DND-41 (cell line): ENCODE measurements around the gene NOL11.

Experiments used
- ATAC-seq: fragments of 200-7000 bp; cut with Tn5 transposase; 3 replicates; pipeline ENCODE4 v1.9.1; 2021; ENCODE audit warnings: low read depth; ENCODE audit not compliant: insufficient read depth
- DNase-seq: peaks from one replicate; pipeline ENCODE4 v3.0.0-alpha.2; 2020
- H2AFZ ChIP-seq: 2 replicates; pipeline ENCODE4 v1.6.0; 2012; ENCODE audit warnings: low read depth, low read length
- H3K27ac ChIP-seq: 2 replicates; pipeline ENCODE4 v1.5.1; 2012; ENCODE audit warnings: low read length, inconsistent platforms
- H3K27me3 ChIP-seq: fragments of 200-600 bp; sonication (generic); 2 replicates; pipeline ENCODE4 v1.6.0; 2012; ENCODE audit warnings: low read length, mild to moderate bottlenecking, inconsistent platforms; ENCODE audit not compliant: insufficient read depth, poor library complexity
- H3K36me3 ChIP-seq: 2 replicates; pipeline ENCODE4 v1.5.1; 2012; ENCODE audit warnings: low read length, inconsistent platforms; ENCODE audit not compliant: insufficient read depth
- H3K4me1 ChIP-seq: 2 replicates; pipeline ENCODE4 v1.5.1; 2012; ENCODE audit warnings: mild to moderate bottlenecking, low read length; ENCODE audit not compliant: insufficient read depth
- H3K4me2 ChIP-seq: 2 replicates; pipeline ENCODE4 v1.6.0; 2012; ENCODE audit warnings: mild to moderate bottlenecking, moderate library complexity, low read length, inconsistent platforms; ENCODE audit not compliant: insufficient read depth
- H3K4me3 ChIP-seq, 2 experiments: fragments of 200-600 bp in 1 of 2; shearing (Covaris generic) in 1 of 2; 2 replicates each; pipeline ENCODE4 v1.5.1; 2012 to 2016; ENCODE audit warnings: inconsistent platforms in 2 of 2, low read length in 2 of 2, mild to moderate bottlenecking in 2 of 2, low read depth in 1 of 2, moderate library complexity in 1 of 2
- H3K79me2 ChIP-seq: 2 replicates; pipeline ENCODE4 v1.6.0; 2012; ENCODE audit warnings: low read length, inconsistent platforms; ENCODE audit not compliant: insufficient read depth
- H3K9ac ChIP-seq: 2 replicates; pipeline ENCODE4 v1.6.0; 2012; ENCODE audit warnings: low read depth, mild to moderate bottlenecking, inconsistent platforms, low read length, moderate library complexity
- H3K9me3 ChIP-seq: 2 replicates; pipeline ENCODE4 v1.5.1; 2012; ENCODE audit warnings: low read length, moderate library complexity, mild to moderate bottlenecking, inconsistent platforms; ENCODE audit not compliant: insufficient read depth, severe bottlenecking
- H4K20me1 ChIP-seq: 2 replicates; pipeline ENCODE4 v1.6.0; 2012; ENCODE audit warnings: low read length; ENCODE audit not compliant: insufficient read depth
- EZH2 ChIP-seq: IDR thresholded peaks from 3 replicates; pipeline ENCODE4 v1.6.1; 2012; ENCODE audit warnings: borderline replicate concordance, low read depth, mild to moderate bottlenecking, moderate library complexity, low read length, inconsistent platforms; ENCODE audit not compliant: severe bottlenecking
- TF ChIP-seq, protein P1 (sequence below): IDR thresholded peaks from 2 replicates; pipeline ENCODE4 v1.5.1; 2012; ENCODE audit warnings: borderline replicate concordance, low read length, moderate library complexity, mild to moderate bottlenecking; ENCODE audit not compliant: poor library complexity, severe bottlenecking; ENCODE audit errors: extremely low read depth

NOL11 gene

DNA sequence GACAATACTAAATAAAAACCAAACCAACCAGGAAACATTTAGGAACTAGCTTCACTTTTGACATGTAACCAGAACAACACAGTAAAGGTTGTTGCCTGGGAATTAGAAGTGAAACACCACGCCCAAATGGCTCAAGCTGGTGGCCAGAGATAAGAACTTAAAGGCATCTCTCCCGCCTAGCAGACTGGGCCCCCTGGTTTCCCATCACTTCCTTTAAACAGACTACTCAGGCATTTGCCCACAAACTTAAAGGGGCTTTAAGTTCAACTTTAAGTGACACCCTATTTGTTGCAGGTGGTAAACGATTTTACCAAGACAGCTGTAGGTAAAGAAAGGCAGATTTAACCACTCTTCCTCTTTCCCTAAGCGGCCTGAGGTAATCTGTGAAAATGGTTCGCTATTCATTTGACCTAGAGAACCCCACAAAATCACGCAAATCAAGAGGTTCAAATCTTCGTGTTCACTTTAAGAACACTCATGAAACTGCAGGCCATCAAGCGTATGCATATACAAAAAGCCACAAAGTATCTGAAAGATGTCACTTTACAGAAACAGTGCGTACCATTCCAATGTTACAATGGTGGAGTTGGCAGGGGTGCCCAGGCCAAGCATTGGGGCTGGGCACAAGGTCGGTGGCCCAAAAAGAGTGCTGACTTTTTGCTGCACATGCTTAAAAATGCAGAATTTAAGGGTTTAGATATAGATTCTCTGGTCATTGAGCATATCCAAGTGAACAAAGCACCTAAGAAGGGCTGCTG is 66.8 kb downstream of the NOL11 start:
- Histone ChIP-seq H2AFZ (no peak overlapping the region), H3K79me2 (no peaks in the 10 kb centered on the region), H3K9me3 (no peaks in the 10 kb centered on the region), H4K20me1 (no peaks in the 10 kb centered on the region), H3K36me3 (no peaks in the 10 kb centered on the region), H3K4me1 (no peaks in the 10 kb centered on the region), H3K4me3 (no peak overlapping the region), H3K9ac (no peak overlapping the region), H3K27ac (no peak overlapping the region), H3K27me3 (no peaks in the 10 kb centered on the region), H3K4me2 (no peak overlapping the region)
- DNase-seq = no peak
- no peak for ATAC-seq
- TF ChIP-seq EZH2 = no peak
- TF ChIP-seq, protein P1, sequence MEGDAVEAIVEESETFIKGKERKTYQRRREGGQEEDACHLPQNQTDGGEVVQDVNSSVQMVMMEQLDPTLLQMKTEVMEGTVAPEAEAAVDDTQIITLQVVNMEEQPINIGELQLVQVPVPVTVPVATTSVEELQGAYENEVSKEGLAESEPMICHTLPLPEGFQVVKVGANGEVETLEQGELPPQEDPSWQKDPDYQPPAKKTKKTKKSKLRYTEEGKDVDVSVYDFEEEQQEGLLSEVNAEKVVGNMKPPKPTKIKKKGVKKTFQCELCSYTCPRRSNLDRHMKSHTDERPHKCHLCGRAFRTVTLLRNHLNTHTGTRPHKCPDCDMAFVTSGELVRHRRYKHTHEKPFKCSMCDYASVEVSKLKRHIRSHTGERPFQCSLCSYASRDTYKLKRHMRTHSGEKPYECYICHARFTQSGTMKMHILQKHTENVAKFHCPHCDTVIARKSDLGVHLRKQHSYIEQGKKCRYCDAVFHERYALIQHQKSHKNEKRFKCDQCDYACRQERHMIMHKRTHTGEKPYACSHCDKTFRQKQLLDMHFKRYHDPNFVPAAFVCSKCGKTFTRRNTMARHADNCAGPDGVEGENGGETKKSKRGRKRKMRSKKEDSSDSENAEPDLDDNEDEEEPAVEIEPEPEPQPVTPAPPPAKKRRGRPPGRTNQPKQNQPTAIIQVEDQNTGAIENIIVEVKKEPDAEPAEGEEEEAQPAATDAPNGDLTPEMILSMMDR = no peak

DNA sequence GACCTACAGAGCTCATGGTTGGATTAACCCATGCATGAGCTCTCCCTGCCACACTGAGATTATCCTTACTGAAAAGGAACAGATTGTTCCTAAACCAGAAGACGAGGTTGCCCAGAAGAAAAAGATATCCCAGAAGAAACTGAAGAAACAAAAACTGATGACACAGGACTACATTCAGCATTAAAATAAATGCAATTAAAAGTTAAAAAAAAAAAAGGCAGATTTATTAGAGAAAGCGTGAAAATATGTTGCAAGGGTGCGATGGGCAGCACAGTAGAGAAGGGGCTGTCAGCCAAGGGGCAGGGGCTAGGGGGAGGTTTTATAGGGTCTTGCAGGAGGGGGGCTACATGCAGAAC is 67.4 kb downstream of the NOL11 start:
- H4K20me1 ChIP-seq = no peaks in the 10 kb centered on the region
- H3K27me3 ChIP-seq = no peaks in the 10 kb centered on the region
- no peak overlapping the region for H3K27ac ChIP-seq
- no peaks in the 10 kb centered on the region for H3K36me3 ChIP-seq
- H3K79me2 ChIP-seq = no peaks in the 10 kb centered on the region
- no peak overlapping the region for H2AFZ ChIP-seq
- H3K9ac ChIP-seq = no peak overlapping the region
- no peaks in the 10 kb centered on the region for H3K4me1 ChIP-seq
- TF ChIP-seq, protein P1 = no peak
- no peak for TF ChIP-seq EZH2
- ATAC-seq = no peak
- no peak overlapping the region for H3K4me3 ChIP-seq
- H3K4me2 ChIP-seq = no peak overlapping the region
- H3K9me3 ChIP-seq = no peaks in the 10 kb centered on the region
- DNase-seq = no peak

DNA sequence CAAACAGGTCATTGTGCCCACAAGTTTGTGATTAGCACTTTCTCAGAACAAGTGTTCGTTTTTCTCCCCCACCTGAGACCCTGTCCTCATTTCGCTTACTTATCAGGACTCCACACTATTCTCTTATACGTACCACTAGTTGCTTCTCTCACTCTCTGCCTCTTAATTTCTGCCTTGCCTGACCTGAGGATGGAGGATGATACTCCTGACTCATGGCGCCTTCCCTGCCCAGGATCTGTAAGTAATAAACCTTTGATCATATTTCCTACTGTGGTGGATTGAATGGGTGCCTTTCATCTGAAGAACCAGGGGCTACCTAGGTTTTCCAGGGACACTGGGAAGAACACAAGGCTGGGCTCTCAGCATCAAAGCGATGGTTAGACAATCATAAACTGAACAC is 67.8 kb downstream of the NOL11 start:
- Histone ChIP-seq H2AFZ (no peak overlapping the region), H3K4me1 (no peaks in the 10 kb centered on the region), H3K4me3 (no peak overlapping the region), H3K4me2 (no peak overlapping the region), H3K9me3 (no peaks in the 10 kb centered on the region), H3K27me3 (no peaks in the 10 kb centered on the region), H3K9ac (no peak overlapping the region), H3K36me3 (no peaks in the 10 kb centered on the region), H3K79me2 (no peaks in the 10 kb centered on the region), H3K27ac (no peak overlapping the region), H4K20me1 (no peaks in the 10 kb centered on the region)
- ATAC-seq (no peak), DNase-seq (no peak)
- no peak for TF ChIP-seq EZH2
- TF ChIP-seq, protein P1 = no peak
